Measurements from ENCODE around the gene CACNA2D3. TPM values are rescaled to one million over a fixed set of nuclear protein-coding genes. Genes with fewer than 3 reads are reported as not detected.

CACNA2D3 gene
- total RNA-seq, 2 donors from 2014 or later: 1.1 to 5.9 TPM

- no peak for DNase-seq (ENCODE audit: low spot score)
- intact Hi-C loops (cut with DNase I): no loop called here
Observed at GRCh38 chr3:54533856-54534255, 411.5 kb downstream of the CACNA2D3 start.

DNA sequence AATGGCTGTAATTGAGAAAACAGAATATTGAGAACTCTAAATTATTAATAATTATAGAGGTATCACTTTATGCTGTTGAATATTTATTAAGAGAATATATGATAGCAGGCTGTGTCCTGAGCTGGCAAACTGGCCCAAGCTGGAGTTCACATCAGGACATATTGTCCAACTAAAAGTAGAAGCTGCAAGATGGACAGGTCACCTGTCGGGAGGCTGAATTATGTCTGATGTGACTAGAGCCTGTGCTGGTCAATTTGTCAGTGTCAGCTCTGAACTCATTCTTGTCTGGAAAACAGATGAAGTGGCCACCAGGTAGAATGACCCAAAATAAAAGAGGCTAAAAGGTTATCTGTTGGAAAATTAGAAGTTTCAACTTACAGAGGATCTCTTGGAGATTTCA is 413.3 kb downstream of the CACNA2D3 start:
- DNase-seq (ENCODE audit: low spot score): no peak
- intact Hi-C loops (cut with DNase I): no loop called here
- no peaks in the 10 kb centered on the region for H3K36me3 ChIP-seq
- no peaks in the 10 kb centered on the region for H3K27me3 ChIP-seq (replicated peaks; ENCODE audit: insufficient read depth)
- H3K4me3 ChIP-seq: no peak overlapping the region
- TF ChIP-seq POLR2A (IDR thresholded peaks at IDR 0.05) (no peak), POLR2AphosphoS5 (IDR thresholded peaks at IDR 0.05) (no peak)
- TF ChIP-seq, protein P1, sequence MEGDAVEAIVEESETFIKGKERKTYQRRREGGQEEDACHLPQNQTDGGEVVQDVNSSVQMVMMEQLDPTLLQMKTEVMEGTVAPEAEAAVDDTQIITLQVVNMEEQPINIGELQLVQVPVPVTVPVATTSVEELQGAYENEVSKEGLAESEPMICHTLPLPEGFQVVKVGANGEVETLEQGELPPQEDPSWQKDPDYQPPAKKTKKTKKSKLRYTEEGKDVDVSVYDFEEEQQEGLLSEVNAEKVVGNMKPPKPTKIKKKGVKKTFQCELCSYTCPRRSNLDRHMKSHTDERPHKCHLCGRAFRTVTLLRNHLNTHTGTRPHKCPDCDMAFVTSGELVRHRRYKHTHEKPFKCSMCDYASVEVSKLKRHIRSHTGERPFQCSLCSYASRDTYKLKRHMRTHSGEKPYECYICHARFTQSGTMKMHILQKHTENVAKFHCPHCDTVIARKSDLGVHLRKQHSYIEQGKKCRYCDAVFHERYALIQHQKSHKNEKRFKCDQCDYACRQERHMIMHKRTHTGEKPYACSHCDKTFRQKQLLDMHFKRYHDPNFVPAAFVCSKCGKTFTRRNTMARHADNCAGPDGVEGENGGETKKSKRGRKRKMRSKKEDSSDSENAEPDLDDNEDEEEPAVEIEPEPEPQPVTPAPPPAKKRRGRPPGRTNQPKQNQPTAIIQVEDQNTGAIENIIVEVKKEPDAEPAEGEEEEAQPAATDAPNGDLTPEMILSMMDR (IDR thresholded peaks at IDR 0.05): no peak
- no peaks in the 10 kb centered on the region for H3K4me1 ChIP-seq (replicated peaks)
- WGBS: 96% methylated on average over 1 of the region's 1 CpG
- H3K9me3 ChIP-seq: no peaks in the 10 kb centered on the region
- H3K27ac ChIP-seq: no peak overlapping the region

More at GRCh38 chr3:54533856-54534255, 411.5 kb downstream of the CACNA2D3 start:
- TF ChIP-seq POLR2A (IDR thresholded peaks at IDR 0.05) (no peak), POLR2AphosphoS5 (IDR thresholded peaks at IDR 0.05) (no peak)
- TF ChIP-seq, protein P1 (IDR thresholded peaks at IDR 0.05): no peak
- no peaks in the 10 kb centered on the region for H3K27me3 ChIP-seq (replicated peaks; ENCODE audit: insufficient read depth)
- no peaks in the 10 kb centered on the region for H3K4me1 ChIP-seq (replicated peaks)
- H3K4me3 ChIP-seq: no peak overlapping the region
- no peak overlapping the region for H3K27ac ChIP-seq
- no peaks in the 10 kb centered on the region for H3K36me3 ChIP-seq
- WGBS: 77% methylated on average over 4 of the region's 4 CpGs
- H3K9me3 ChIP-seq: no peaks in the 10 kb centered on the region

DNA sequence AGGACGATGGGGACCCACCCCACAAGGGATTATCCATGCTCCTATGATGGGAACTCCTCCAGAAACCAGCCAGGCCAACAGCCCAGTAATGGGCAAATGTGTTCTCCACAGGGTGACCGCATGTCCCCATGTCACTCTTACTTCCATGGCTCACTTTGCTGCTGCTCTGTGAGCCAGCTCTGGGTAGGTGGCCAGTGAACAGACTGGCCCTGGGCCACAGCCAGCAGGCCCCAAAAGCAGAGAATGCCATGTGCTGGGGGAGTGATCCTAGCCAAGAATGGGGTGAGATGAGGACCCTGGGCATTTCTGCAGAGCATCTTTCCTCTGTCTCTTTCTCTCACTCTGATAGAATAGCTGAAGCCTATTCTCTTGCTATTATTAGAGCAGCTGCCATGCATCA is 414.1 kb downstream of the CACNA2D3 start:
- H3K27me3 ChIP-seq (replicated peaks; ENCODE audit: insufficient read depth): no peaks in the 10 kb centered on the region
- H3K4me3 ChIP-seq: no peak overlapping the region
- no peaks in the 10 kb centered on the region for H3K36me3 ChIP-seq
- no peaks in the 10 kb centered on the region for H3K4me1 ChIP-seq (replicated peaks)
- TF ChIP-seq, protein P1 (IDR thresholded peaks at IDR 0.05): no peak
- TF ChIP-seq POLR2A (IDR thresholded peaks at IDR 0.05) (no peak), POLR2AphosphoS5 (IDR thresholded peaks at IDR 0.05) (no peak)
- WGBS: 71% methylated on average over 2 of the region's 2 CpGs
- no peaks in the 10 kb centered on the region for H3K9me3 ChIP-seq
- H3K27ac ChIP-seq: no peak overlapping the region
- intact Hi-C loops (cut with DNase I): no loop called here
- DNase-seq (ENCODE audit: low spot score): no peak

- intact Hi-C loops (cut with DNase I): no loop called here
- Histone ChIP-seq H3K36me3 (no peaks in the 10 kb centered on the region), H3K4me3 (no peak overlapping the region), H3K4me1 (replicated peaks) (no peaks in the 10 kb centered on the region), H3K27me3 (replicated peaks; ENCODE audit: insufficient read depth) (no peaks in the 10 kb centered on the region), H3K9me3 (no peaks in the 10 kb centered on the region), H3K27ac (no peak overlapping the region)
- no peak for DNase-seq (ENCODE audit: low spot score)
- 96% methylated on average over 6 of the region's 6 CpGs for WGBS
- TF ChIP-seq POLR2A (IDR thresholded peaks at IDR 0.05) (no peak), POLR2AphosphoS5 (IDR thresholded peaks at IDR 0.05) (no peak)
- TF ChIP-seq, protein P1 (IDR thresholded peaks at IDR 0.05): no peak
Observed at GRCh38 chr3:54537506-54537905, 415.2 kb downstream of the CACNA2D3 start.

GRCh38 chr3:54538346-54538745 is 416.0 kb downstream of the CACNA2D3 start:
- 77% methylated on average over 5 of the region's 5 CpGs for WGBS
- no peaks in the 10 kb centered on the region for H3K4me1 ChIP-seq (replicated peaks)
- intact Hi-C loops (cut with DNase I): no loop called here
- no peak overlapping the region for H3K27ac ChIP-seq
- H3K4me3 ChIP-seq: no peak overlapping the region
- no peak for TF ChIP-seq POLR2AphosphoS5 (IDR thresholded peaks at IDR 0.05)
- no peak for TF ChIP-seq POLR2A (IDR thresholded peaks at IDR 0.05)
- TF ChIP-seq, protein P1 (IDR thresholded peaks at IDR 0.05): no peak
- no peaks in the 10 kb centered on the region for H3K9me3 ChIP-seq
- DNase-seq (ENCODE audit: low spot score): no peak
- H3K36me3 ChIP-seq: no peaks in the 10 kb centered on the region
- H3K27me3 ChIP-seq (replicated peaks; ENCODE audit: insufficient read depth): no peaks in the 10 kb centered on the region
